MM.1S (cell line): ENCODE results near the gene GDPD5.

Experiments used
- DNase-seq: peaks from one replicate; pipeline ENCODE4 v3.0.0-alpha.2; 2015
- H2AFZ ChIP-seq: fragments of 300-600 bp; sonication (generic); 2 replicates; pipeline ENCODE4 v1.6.0; 2016; ENCODE audit warnings: antibody characterized with exemption, low read length
- H3F3A ChIP-seq: fragments of 300-600 bp; sonication (generic); 2 replicates; pipeline ENCODE4 v1.6.1; 2016; ENCODE audit warnings: mild to moderate bottlenecking, antibody characterized with exemption, low read length, moderate library complexity, mixed read lengths; ENCODE audit not compliant: insufficient read depth
- H3K27ac ChIP-seq: fragments of 300-600 bp; sonication (generic); 2 replicates; pipeline ENCODE4 v1.5.1; 2016; ENCODE audit warnings: mild to moderate bottlenecking, low read length
- H3K27me3 ChIP-seq: fragments of 300-600 bp; sonication (generic); replicated peaks from 2 replicates; pipeline ENCODE4 v1.6.0; 2016; ENCODE audit warnings: low read length; ENCODE audit not compliant: insufficient read depth
- H3K36me3 ChIP-seq: fragments of 300-600 bp; sonication (generic); replicated peaks from 2 replicates; pipeline ENCODE4 v1.6.1; 2016; ENCODE audit warnings: mild to moderate bottlenecking, low read length, mixed read lengths; ENCODE audit not compliant: insufficient read depth
- H3K4me1 ChIP-seq: fragments of 300-600 bp; sonication (generic); 2 replicates; pipeline ENCODE4 v1.6.1; 2016; ENCODE audit warnings: low read length, mixed read lengths
- H3K4me2 ChIP-seq: fragments of 300-600 bp; sonication (generic); 2 replicates; pipeline ENCODE4 v1.6.0; 2016; ENCODE audit warnings: low read depth, low read length
- H3K4me3 ChIP-seq: fragments of 300-600 bp; sonication (generic); 2 replicates; pipeline ENCODE4 v1.5.1; 2016; ENCODE audit warnings: low read length, mixed read lengths
- H3K79me2 ChIP-seq: fragments of 300-600 bp; sonication (generic); 2 replicates; pipeline ENCODE4 v1.6.1; 2016; ENCODE audit warnings: mixed run types, low read length, mixed read lengths
- H3K9ac ChIP-seq: fragments of 300-600 bp; sonication (generic); 2 replicates; pipeline ENCODE4 v1.6.1; 2016; ENCODE audit warnings: low read length, mixed read lengths
- H3K9me2 ChIP-seq: fragments of 300-600 bp; sonication (generic); replicated peaks from 2 replicates; pipeline ENCODE4 v1.6.1; 2016; ENCODE audit warnings: mild to moderate bottlenecking, low read length, mixed read lengths; ENCODE audit not compliant: insufficient read depth
- H3K9me3 ChIP-seq: fragments of 300-600 bp; sonication (generic); replicated peaks from 2 replicates; pipeline ENCODE4 v1.6.1; 2016; ENCODE audit warnings: mild to moderate bottlenecking, low read length, mixed read lengths; ENCODE audit not compliant: insufficient read depth
- H4K20me1 ChIP-seq: fragments of 300-600 bp; sonication (generic); 2 replicates; pipeline ENCODE4 v1.6.1; 2016; ENCODE audit warnings: mild to moderate bottlenecking, low read length, moderate library complexity, mixed read lengths; ENCODE audit not compliant: insufficient read depth
- CTCF ChIP-seq: fragments of 300-600 bp; sonication (generic); IDR thresholded peaks from 2 replicates; pipeline ENCODE4 v1.5.1; 2016; ENCODE audit warnings: antibody characterized with exemption, low read length, mixed read lengths
- EZH2 ChIP-seq: fragments of 300-600 bp; sonication (generic); optimal IDR thresholded peaks from 2 replicates; pipeline ENCODE3; 2017; ENCODE audit warnings: low read depth, mild to moderate bottlenecking, antibody characterized with exemption, low read length, mixed read lengths
- EZH2phosphoT487 ChIP-seq: fragments of 300-600 bp; sonication (generic); IDR thresholded peaks from 2 replicates; pipeline ENCODE4 v1.6.1; 2018; ENCODE audit warnings: antibody characterized with exemption, low read length

Gene GDPD5

GRCh38 chr11:75567971-75568370 is 42.2 kb upstream of the GDPD5 start:
- Histone ChIP-seq H3K4me2 (no peak overlapping the region), H3K79me2 (no peaks in the 10 kb centered on the region), H3K27ac (no peak overlapping the region), H3K9me3 (no peaks in the 10 kb centered on the region), H3K4me3 (no peak overlapping the region), H2AFZ (no peak overlapping the region), H3K36me3 (no peaks in the 10 kb centered on the region), H3K4me1 (no peaks in the 10 kb centered on the region), H3K9ac (no peak overlapping the region), H3F3A (no peaks in the 10 kb centered on the region), H3K27me3 (peaks cover 7% of the 10 kb centered on the region; the same call in 1 of the 2 replicates), H4K20me1 (no peaks in the 10 kb centered on the region), H3K9me2 (no peaks in the 10 kb centered on the region)
- TF ChIP-seq EZH2phosphoT487 (no peak), CTCF (no peak), EZH2 (no peak)
- DNase-seq, result no peak

- no peaks in the 10 kb centered on the region for H3K9me3 ChIP-seq
- H3K9me2 ChIP-seq, result no peaks in the 10 kb centered on the region
- no peak overlapping the region for H3K27ac ChIP-seq
- no peaks in the 10 kb centered on the region for H3K4me1 ChIP-seq
- no peaks in the 10 kb centered on the region for H3K79me2 ChIP-seq
- H4K20me1 ChIP-seq, result no peaks in the 10 kb centered on the region
- H3K4me2 ChIP-seq, result no peak overlapping the region
- no peak overlapping the region for H3K9ac ChIP-seq
- no peak overlapping the region for H3K4me3 ChIP-seq
- peaks cover 14% of the 10 kb centered on the region for H3K27me3 ChIP-seq
- H3F3A ChIP-seq, result no peaks in the 10 kb centered on the region
- no peak for TF ChIP-seq EZH2
- no peak for TF ChIP-seq EZH2phosphoT487
- TF ChIP-seq CTCF, result no peak
- no peaks in the 10 kb centered on the region for H3K36me3 ChIP-seq
- DNase-seq, result no peak
- no peak overlapping the region for H2AFZ ChIP-seq
Observed at GRCh38 chr11:75566763-75567279, 41.1 kb upstream of the GDPD5 start.

GRCh38 chr11:75565916-75566762 is 40.4 kb upstream of the GDPD5 start:
- Histone ChIP-seq H3K36me3 (no peaks in the 10 kb centered on the region), H3K4me2 (no peak overlapping the region)

More at GRCh38 chr11:75565916-75566762, 40.4 kb upstream of the GDPD5 start:
- Histone ChIP-seq H3K4me1 (no peaks in the 10 kb centered on the region), H3K9me2 (no peaks in the 10 kb centered on the region), H3F3A (no peaks in the 10 kb centered on the region), H3K9ac (no peak overlapping the region), H3K27me3 (peaks cover 21% of the 10 kb centered on the region), H3K9me3 (no peaks in the 10 kb centered on the region), H4K20me1 (no peaks in the 10 kb centered on the region), H3K4me3 (no peak overlapping the region), H3K79me2 (no peaks in the 10 kb centered on the region), H3K27ac (no peak overlapping the region), H2AFZ (no peak overlapping the region)
- TF ChIP-seq EZH2 (no peak), EZH2phosphoT487 (no peak), CTCF (no peak)
- DNase-seq, result no peak
